ENCODE data around the gene NAV1.
"Not testable (repeated sequence)": the region's sequence is repeated elsewhere in the genome, so short reads cannot be mapped to it uniquely, and the experiment has no call there.

The NAV1 gene, protein sequence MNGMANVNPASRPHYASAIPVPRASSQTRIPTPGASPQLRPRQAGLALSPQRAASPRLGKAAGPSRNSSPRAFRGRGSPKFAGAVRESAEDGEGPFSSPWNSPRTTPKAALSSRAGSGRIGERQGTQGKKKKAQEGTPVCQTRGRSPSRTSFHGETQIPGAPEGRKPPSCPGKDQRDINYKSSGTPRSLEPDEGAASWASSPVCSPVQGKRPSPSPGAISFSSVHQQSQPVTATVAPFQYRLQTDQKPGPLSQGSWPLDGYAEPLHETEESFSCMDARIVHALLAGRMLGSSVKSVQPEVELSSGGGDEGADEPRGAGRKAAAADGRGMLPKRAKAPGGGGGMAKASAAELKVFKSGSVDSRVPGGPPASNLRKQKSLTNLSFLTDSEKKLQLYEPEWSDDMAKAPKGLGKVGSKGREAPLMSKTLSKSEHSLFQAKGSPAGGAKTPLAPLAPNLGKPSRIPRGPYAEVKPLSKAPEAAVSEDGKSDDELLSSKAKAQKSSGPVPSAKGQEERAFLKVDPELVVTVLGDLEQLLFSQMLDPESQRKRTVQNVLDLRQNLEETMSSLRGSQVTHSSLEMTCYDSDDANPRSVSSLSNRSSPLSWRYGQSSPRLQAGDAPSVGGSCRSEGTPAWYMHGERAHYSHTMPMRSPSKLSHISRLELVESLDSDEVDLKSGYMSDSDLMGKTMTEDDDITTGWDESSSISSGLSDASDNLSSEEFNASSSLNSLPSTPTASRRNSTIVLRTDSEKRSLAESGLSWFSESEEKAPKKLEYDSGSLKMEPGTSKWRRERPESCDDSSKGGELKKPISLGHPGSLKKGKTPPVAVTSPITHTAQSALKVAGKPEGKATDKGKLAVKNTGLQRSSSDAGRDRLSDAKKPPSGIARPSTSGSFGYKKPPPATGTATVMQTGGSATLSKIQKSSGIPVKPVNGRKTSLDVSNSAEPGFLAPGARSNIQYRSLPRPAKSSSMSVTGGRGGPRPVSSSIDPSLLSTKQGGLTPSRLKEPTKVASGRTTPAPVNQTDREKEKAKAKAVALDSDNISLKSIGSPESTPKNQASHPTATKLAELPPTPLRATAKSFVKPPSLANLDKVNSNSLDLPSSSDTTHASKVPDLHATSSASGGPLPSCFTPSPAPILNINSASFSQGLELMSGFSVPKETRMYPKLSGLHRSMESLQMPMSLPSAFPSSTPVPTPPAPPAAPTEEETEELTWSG (N-terminal part only)

GRCh38 chr1:201538612-201539551 is at the start of gene NAV1:
TSS of gene NAV1 (plus strand) at chr1:201539127. CDS start at chr1:201622885, 83,758 bp downstream.
- DNase-seq = no peak

DNA sequence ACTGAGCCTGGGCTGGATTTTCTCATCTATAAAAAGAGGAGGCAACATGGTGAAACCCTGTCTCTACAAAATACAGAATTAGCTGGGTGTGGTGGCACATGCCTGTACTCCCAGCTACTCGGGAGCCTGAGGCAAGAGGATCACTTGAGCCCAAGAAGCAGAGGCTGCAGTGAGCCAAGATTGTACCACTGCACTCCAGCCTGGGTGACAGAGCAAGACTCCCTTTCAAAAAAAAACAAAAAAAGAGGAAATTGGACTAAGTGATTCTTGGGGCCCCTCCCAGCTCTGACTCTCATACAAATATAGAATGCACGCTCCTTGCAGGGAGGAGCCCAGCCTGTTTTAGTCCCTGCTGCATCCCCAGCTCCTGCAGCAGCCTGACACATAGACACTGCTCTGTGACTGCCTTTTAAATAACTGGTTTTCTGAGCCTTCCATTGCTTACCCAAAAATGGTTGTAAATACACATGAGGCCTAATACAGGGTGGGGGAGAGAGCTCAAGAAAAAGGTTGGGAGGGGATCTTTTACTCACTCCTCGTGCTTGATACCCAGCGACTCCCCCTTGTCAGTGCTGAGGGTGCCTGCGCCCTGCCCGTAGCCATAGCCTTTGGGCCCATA is 49.2 kb upstream of the NAV1 start:
- no peak for DNase-seq

GRCh38 chr1:201490708-201491131 is 48.2 kb upstream of the NAV1 start:
- no peak for DNase-seq

- no peak for DNase-seq
Observed at GRCh38 chr1:201491896-201492511, 46.9 kb upstream of the NAV1 start.

DNA sequence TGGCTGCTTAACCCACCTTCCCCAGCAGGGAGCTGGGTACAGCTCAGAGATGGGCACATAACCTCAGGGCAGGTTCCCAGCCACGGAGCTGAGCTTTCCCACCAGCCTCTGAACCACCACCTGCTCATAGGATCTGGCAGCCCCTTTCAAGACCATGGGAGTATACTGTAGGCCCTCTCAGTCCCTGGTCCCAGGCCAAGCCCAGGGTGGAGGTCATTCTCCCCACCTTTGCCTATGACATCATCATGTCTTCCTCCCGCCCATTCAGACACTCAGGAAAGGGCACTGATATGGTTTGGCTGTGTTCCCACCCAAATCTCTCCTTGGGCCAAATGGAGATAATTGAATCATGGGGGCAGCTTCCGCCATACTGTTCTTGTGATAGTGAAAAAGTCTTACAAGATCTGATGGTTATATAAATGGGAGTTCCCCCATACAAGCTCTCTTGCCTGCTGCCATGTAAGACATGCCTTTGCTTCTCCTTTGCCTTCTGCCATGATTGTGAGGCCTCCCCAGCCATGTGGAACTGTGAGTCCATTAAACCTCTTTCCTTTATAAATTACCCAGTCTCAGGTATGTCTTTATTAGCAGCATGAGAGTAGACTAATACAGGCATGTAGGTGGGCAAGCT is 45.8 kb upstream of the NAV1 start:
- not testable (repeated sequence) for DNase-seq

GRCh38 chr1:201493757-201494617 is 44.9 kb upstream of the NAV1 start:
- no peak for DNase-seq

- no peak for DNase-seq
Observed at GRCh38 chr1:201495551-201496295, 43.2 kb upstream of the NAV1 start.

DNA sequence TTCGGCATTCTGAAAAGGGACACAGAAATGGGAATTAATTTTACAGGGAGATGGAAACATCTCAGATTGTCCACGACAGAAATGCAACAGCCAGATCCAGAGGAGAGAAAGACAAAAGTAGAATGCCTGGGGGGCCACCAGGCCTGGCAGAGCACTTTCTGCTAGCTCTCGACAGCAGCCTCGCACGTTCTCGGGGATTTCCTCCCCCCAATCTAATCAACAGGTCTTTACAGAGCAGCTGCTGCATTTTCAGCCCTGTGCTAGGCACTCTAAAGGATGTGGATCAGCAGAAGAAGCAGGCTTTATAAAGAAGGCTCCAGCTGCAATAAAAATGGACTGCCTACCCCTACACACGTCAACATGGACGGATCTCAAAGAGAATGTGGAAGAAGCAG is 42.6 kb upstream of the NAV1 start:
- no peak for DNase-seq

DNA sequence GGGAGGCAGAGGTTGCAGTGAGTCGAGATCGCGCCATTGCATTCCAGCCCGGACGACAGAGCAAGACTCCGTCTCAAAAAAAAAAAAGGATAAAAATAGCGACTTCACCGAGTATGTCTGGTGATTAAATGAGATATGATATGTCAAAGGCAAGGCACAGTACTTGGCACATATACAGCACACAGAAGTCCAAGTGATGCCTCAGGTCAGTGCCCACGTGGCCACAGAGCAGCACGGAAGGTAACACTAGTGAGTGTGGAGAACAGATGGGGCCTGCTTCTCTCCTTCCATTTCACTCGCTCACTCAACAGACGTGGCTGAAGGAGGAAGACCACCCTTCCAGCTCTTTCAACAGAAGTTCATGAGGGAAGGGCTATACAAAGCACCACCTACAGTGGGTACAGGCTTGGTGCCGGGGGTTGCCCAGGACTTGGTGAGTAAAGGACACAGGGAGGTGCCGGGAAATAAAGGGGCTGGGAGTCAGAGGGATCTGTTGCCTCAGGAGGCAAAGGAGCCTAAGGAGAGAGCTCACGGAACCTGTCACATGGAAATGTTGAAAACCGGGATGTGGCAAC is 40.9 kb upstream of the NAV1 start:
- no peak for DNase-seq

DNA sequence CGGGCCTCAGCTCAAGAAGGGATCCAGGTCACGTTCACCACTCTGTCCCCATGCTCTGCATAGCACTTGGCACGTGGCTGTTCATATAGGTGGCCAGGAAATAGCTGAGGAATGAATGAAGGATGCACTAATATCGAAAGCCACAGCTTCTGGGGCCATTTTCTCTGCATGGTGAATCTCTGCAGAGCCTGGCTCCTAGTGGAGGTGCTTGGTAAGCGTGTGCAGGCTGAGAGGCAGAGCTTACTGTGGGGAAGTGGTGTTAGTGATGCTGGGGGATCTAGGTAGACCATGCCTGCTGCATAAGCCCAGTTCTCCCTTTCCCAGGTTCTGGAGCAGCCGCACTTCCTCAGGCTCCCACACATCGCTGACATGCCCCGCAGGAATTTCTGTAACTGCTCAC is 40.3 kb upstream of the NAV1 start:
- no peak for DNase-seq

DNA sequence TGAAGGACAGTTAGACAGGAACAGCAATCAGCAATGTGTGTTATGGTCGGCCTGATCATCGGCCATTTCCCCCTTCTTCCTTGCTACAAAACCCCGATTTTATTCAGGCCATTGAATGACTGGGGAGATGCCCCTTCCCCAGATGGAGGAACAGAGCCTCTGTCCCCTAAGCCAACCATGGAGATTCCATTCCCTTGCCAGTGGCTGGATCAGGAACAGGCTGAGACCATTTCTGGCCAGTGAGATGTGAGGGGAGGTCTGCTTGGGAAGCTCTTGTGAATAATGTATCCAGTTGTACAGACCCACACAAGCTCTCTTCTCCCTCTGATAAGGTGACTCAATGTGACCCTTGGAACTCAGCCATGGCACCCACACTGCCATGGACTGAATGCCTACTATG is 39.7 kb upstream of the NAV1 start:
- DNase-seq = no peak

DNA sequence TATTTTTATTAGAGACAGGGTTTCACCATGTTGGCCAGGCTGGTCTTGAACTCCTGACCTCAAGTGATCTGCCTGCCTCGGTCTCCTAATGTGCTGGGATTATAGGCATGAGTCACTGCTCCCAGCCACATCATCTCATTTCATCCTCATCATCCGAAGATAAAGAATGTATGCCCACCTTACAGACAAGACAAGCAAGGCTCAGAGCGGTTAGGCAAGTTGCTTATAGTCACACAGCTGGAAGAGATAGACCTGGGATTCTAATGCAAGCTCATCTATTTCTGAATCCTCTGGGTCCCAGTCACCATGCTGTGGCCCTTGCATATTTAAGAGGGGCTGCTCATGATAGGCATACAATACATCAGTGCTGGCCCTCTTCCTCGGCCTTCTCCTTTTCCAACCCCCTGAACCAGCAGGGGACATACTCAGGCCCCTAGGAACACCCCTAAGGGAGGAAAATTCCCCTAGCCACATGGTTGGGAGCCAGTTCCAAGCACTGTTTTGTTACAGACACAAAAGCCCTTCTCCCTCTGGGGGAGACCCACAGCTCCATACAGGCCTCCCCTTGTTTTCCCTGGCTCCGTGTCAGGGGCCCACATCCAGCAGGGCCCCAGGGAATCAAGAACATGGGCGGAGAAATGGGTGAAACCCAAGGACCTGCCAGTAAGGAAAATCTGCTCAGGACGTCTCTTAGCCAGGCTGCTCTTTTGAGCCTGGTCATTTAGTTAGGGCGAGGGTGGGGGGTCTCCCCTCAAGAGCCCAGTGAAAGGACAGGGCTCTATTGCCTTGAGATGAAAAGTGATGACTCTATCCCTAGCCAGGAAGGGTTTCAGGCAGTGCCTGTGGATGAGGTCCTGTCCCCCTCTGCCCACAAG is 38.9 kb upstream of the NAV1 start:
- DNase-seq = no peak

- no peak for DNase-seq
Observed at GRCh38 chr1:201500670-201501120, 38.2 kb upstream of the NAV1 start.

DNA sequence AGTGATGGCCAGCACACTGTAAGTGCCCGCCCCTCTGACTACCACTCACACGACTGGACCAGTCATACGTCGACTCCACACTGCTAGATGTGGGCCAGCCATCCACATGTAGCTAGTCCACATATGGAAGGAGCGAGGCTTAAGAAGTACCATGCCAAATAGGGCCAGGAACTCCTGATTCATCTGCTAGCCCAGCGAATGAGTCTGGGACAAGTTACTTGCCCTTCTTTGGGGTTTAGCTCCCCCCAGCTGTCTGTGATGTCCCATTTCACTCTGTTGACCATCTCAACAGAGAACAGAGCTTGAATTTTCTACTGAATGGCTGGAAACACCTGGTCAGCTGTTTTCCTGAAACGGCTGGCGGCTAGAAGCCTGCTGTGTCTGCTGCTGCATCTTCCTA is 37.8 kb upstream of the NAV1 start:
- no peak for DNase-seq

DNA sequence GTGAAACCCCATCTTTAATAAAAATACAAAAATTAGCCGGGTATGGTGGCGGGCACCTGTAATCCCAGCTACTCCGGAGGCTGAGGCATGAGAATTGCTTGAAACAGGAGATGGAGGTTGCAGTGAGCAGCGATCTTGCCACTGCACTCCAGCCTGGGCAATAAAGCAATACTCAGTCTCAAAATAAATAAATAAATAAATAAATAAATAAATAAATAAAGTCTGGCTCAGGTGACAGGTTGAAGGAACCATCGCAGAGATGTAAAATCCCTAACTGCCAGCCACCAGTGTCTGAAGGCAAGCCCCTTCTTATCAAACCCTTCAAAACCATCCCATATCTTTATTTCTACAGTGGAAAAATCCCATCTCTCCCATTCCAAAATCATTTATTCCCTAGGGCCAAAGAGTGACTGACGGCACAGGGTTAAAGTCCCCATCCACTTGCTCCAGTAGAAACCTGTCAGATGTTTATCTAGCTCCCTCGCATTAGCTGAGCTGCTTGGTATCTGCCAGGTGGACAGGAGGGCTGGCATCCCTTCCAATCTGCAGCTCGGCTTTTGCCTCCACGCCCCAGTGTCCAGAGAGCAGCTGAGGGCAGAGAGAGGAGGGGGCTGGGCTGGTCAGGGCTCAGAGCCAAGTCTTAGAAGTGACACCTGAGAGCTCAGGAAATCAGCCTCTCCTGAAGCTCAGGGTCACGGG is 37.0 kb upstream of the NAV1 start:
- DNase-seq = no peak

DNA sequence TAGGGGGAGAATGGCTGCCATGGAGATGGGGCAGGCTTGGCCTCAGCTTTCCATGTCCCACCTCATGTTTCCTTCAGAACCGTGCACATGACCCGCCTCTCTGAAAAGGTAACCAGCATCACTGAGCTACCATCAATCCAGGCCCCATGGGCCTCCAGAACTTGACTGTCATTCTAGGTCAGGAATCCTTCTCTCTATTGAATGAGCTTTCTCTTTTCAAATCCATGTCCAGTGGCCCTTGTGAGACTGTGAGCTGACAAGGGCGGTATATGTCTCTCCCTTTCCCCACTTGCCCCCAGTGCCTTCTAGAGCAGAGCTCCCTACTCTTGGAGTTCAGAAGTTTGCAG is 36.4 kb upstream of the NAV1 start:
- DNase-seq = no peak
